HepG2 (cell line): ENCODE data around the gene SLC17A9. TPM values are rescaled to one million over a fixed set of nuclear protein-coding genes. Genes with fewer than 3 reads are reported as not detected.

Experiments used
- ATAC-seq: fragments of 200-7000 bp; cut with Tn5 transposase; 3 replicates; pipeline ENCODE4 v1.9.1; 2020; ENCODE audit warnings: mild to moderate bottlenecking, moderate library complexity
- BruUV-seq: library from RNA; stranded (reverse); fragments of 400-500 nt; replicated peaks from 2 replicates; lab custom pipeline; 2021; lab: Mats Ljungman, UMichigan
- CTCF ChIA-PET: fragments of 300-600 bp; formaldehyde crosslinking; extraction: SDS; loops from one replicate; lab custom pipeline; 2021; ENCODE audit warnings: low total read pairs, inconsistent platforms, low intra/inter-chr PET ratio; lab: Yijun Ruan, JAX
- POLR2A ChIA-PET: fragments of 350-600 bp; sonication (Branson Sonifier 250); formaldehyde crosslinking; loops from one replicate; lab custom pipeline; 2020; ENCODE audit warnings: antibody characterized with exemption, inconsistent platforms; lab: Yijun Ruan, JAX
- DNase-seq: peaks from one replicate; pipeline ENCODE4 v3.0.0-alpha.2; 2015; ENCODE audit warnings: low spot score
- FAIRE-seq: peaks from 3 replicates; lab custom pipeline; 2011; peaks lifted over from hg19 to GRCh38; lab: Jason Lieb, UNC
- H2AFZ ChIP-seq: one replicate; pipeline ENCODE4 v1.6.1; 2011; ENCODE audit warnings: low read length, inconsistent platforms
- H3K27ac ChIP-seq: fragments of 300-600 bp; 3 replicates; pipeline ENCODE4 v1.8.0; 2011; ENCODE audit warnings: mixed run types, mild to moderate bottlenecking, mixed read lengths, low read length, inconsistent platforms; ENCODE audit not compliant: insufficient read depth; ENCODE audit errors: extremely low read length
- H3K27me3 ChIP-seq, 2 experiments: fragments of 200-600 bp in 1 of 2; 2 replicates in 1 of 2; 3 replicates in 1 of 2; pipeline versions ENCODE4 v1.6.0 to v1.8.0; 2011; ENCODE audit warnings: low read length in 2 of 2, mild to moderate bottlenecking in 2 of 2, moderate library complexity in 2 of 2, inconsistent platforms in 1 of 2; ENCODE audit not compliant: insufficient read depth in 2 of 2, control insufficient read depth in 1 of 2
- H3K36me3 ChIP-seq, 2 experiments: fragments of 200-600 bp in 1 of 2; replicated peaks in 1 of 2; 2 replicates in 1 of 2; 3 replicates in 1 of 2; pipeline versions ENCODE4 v1.5.1 to v1.8.0; 2011; ENCODE audit warnings: low read length in 2 of 2, inconsistent platforms in 1 of 2; ENCODE audit not compliant: insufficient read depth in 2 of 2, control insufficient read depth in 1 of 2
- H3K4me1 ChIP-seq: 2 replicates; pipeline ENCODE4 v1.5.1; 2012; ENCODE audit warnings: low read length, inconsistent platforms; ENCODE audit not compliant: insufficient read depth
- H3K4me2 ChIP-seq: 2 replicates; pipeline ENCODE4 v1.6.0; 2011; ENCODE audit warnings: low read depth, low read length, inconsistent platforms
- H3K4me3 ChIP-seq, 3 experiments: fragments of 200-600 bp in 1 of 3; sonication (generic), shearing (Covaris generic) in 1 of 3; replicated peaks in 1 of 3; 2 replicates each; pipeline ENCODE4 v1.5.1; 2011 to 2016; ENCODE audit warnings: low read length in 3 of 3, inconsistent platforms in 2 of 3, low read depth in 2 of 3, mild to moderate bottlenecking in 2 of 3, control low read depth in 1 of 3, mixed read lengths in 1 of 3; ENCODE audit not compliant: insufficient read depth in 1 of 3
- H3K79me2 ChIP-seq: one replicate; pipeline ENCODE4 v1.6.1; 2011; ENCODE audit warnings: low read length, inconsistent platforms; ENCODE audit not compliant: insufficient read depth
- H3K9ac ChIP-seq: 2 replicates; pipeline ENCODE4 v1.6.0; 2011; ENCODE audit warnings: mild to moderate bottlenecking, low read depth, low read length, inconsistent platforms; ENCODE audit not compliant: insufficient read depth
- H3K9me3 ChIP-seq: 2 replicates; pipeline ENCODE4 v1.5.1; 2012; ENCODE audit warnings: mild to moderate bottlenecking, low read length
- H4K20me1 ChIP-seq: 2 replicates; pipeline ENCODE4 v1.6.0; 2011; ENCODE audit warnings: inconsistent platforms, mild to moderate bottlenecking, low read length, moderate library complexity; ENCODE audit not compliant: insufficient read depth
- EZH2 ChIP-seq: conservative IDR thresholded peaks from 2 replicates; pipeline ENCODE4 v1.6.1; 2012; ENCODE audit warnings: mild to moderate bottlenecking, low read depth, low read length, moderate library complexity
- KAT2B ChIP-seq: fragments of 150-350 bp; IDR thresholded peaks from 2 replicates; pipeline ENCODE4 v1.6.1; 2014; ENCODE audit warnings: low read depth, low read length, borderline replicate concordance
- NCOA5 ChIP-seq: sonication (generic); formaldehyde crosslinking; IDR thresholded peaks from 2 replicates; pipeline ENCODE4 v1.4.0; 2020; ENCODE audit warnings: missing genetic modification reagents
- PTBP1 ChIP-seq: fragments of 200-400 bp; formaldehyde crosslinking; IDR thresholded peaks from 2 replicates; pipeline ENCODE4 v1.6.1; 2018; ENCODE audit warnings: low read length, low read depth; ENCODE audit not compliant: poor library complexity, severe bottlenecking
- SP1 ChIP-seq, 2 experiments: fragments of 450-650 bp in 1 of 2; sonication (generic) in 1 of 2; formaldehyde crosslinking in 1 of 2; IDR thresholded peaks; 2 replicates each; pipeline versions ENCODE4 v1.4.0 to v1.6.1; 2016 to 2020; ENCODE audit warnings: missing genetic modification reagents in 1 of 2
- SYNCRIP ChIP-seq: fragments of 200-400 bp; formaldehyde crosslinking; IDR thresholded peaks from 2 replicates; pipeline ENCODE4 v1.6.1; 2018; ENCODE audit warnings: mild to moderate bottlenecking, low read depth, low read length; ENCODE audit not compliant: insufficient read depth
- XBP1 ChIP-seq: sonication (generic); formaldehyde crosslinking; IDR thresholded peaks from 2 replicates; pipeline ENCODE4 v1.5.0; 2020; ENCODE audit warnings: missing genetic modification reagents
- ZBTB7A ChIP-seq: sonication (generic); formaldehyde crosslinking; IDR thresholded peaks from 2 replicates; pipeline ENCODE4 v1.8.0; 2022; ENCODE audit warnings: mild to moderate bottlenecking, missing genetic modification reagents
- ZFY ChIP-seq: sonication (generic); formaldehyde crosslinking; IDR thresholded peaks from 2 replicates; pipeline ENCODE4 v1.4.0; 2020; ENCODE audit warnings: missing genetic modification reagents
- ZNF282 ChIP-seq: fragments of 450-650 bp; IDR thresholded peaks from 2 replicates; pipeline ENCODE4 v1.6.1; 2018; ENCODE audit not compliant: partially characterized antibody
- ZNF30 ChIP-seq: sonication (generic); formaldehyde crosslinking; IDR thresholded peaks from 2 replicates; pipeline ENCODE4 v1.5.0; 2020; ENCODE audit warnings: mild to moderate bottlenecking, missing genetic modification reagents
- ZNF567 ChIP-seq: sonication (generic); formaldehyde crosslinking; IDR thresholded peaks from 2 replicates; pipeline ENCODE4 v1.8.1; 2023; ENCODE audit warnings: mild to moderate bottlenecking, missing genetic modification reagents, borderline replicate concordance
- WGBS: methylation state at CpG from one replicate; pipeline ENCODE4 v1.1.6; 2017; ENCODE audit warnings: low lambda C conversion rate; 5-methylcytosine and 5-hydroxymethylcytosine counted together
- in situ Hi-C: cut with HindIII; loops from 2 replicates; pipeline ENCODE4 v1.10.0; 2017; ENCODE audit warnings: low pct_unique_long_range_greater_than_20kb; ENCODE audit not compliant: extremely low pct_ligation_motif_present
- intact Hi-C: fragments of 100-400 bp; cut with micrococcal nuclease; formaldehyde crosslinking; loops from one replicate; pipeline ENCODE4 v1.10.0; 2022; ENCODE audit not compliant: unreplicated experiment
- polyA plus RNA-seq, 8 experiments: library from polyadenylated mRNA; depleted of rRNA in 3 of 8; stranded (reverse) in 7 of 8; unstranded in 1 of 8; fragments of >200 nt; fragmentation: Illumina TruSeq in 4 of 8; extraction: Trizol in 4 of 8; gene quantifications; 2 replicates each; pipeline versions ENCODE4 v1.2.1 to v1.2.3, GENCODE V29; 2011 to 2016; ENCODE audit warnings: low read depth in 4 of 8, missing spikeins in 1 of 8, mixed read lengths in 1 of 8; ENCODE audit not compliant: insufficient read depth in 1 of 8
- total RNA-seq, 5 experiments: library from RNA; depleted of rRNA; stranded (reverse); fragments of >200 nt; fragmentation: Illumina TruSeq; extraction: Trizol; gene quantifications; 2 replicates each; pipeline ENCODE4 v1.2.3, GENCODE V29; 2016; ENCODE audit warnings: low read depth in 1 of 5
- TF ChIP-seq, protein P1 (sequence below): sonication (generic); formaldehyde crosslinking; IDR thresholded peaks from 2 replicates; pipeline ENCODE4 v1.5.1; 2020; ENCODE audit warnings: mild to moderate bottlenecking, missing genetic modification reagents, moderate library complexity
- TF ChIP-seq, protein P2 (sequence below): sonication (generic); formaldehyde crosslinking; conservative IDR thresholded peaks from 2 replicates; pipeline ENCODE4 v1.4.0; 2020; ENCODE audit warnings: missing genetic modification reagents
- TF ChIP-seq, protein P3 (sequence below): IDR thresholded peaks from 2 replicates; pipeline ENCODE4 v1.6.1; 2016; ENCODE audit warnings: missing compliant biosample characterization, missing genetic modification reagents, borderline replicate concordance
- TF ChIP-seq, protein P4 (sequence below): sonication (generic); formaldehyde crosslinking; IDR thresholded peaks from 2 replicates; pipeline ENCODE4 v1.8.1; 2023; ENCODE audit warnings: missing genetic modification reagents, inconsistent platforms, borderline replicate concordance

The SLC17A9 gene
- total and polyA plus RNA-seq, 2 of the 13 experiments (the other 11 are each of a cell fraction or from before 2014, with no cell fraction given) = 110 to 191 TPM

DNA sequence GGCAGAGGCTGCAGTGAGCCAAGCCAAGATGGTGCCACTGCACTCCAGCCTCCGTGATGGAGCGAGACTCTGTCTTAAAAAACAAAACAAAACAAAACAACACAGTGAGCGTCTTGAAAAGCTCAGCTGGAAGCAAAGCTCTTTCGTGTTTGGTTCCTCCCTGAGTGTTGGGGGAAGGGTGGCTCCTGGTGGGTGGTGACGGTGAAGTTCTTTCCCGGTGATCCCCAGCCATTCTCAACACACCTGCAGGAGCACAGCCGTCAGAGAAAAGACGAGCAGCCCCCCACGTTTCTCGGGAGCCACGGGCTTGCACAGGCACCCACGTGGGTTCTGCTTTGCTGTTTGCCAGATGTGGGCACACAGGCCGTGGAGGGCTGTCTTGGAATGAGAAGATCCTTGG is 51.0 kb downstream of the SLC17A9 start:
- H3K4me2 ChIP-seq = no peak overlapping the region
- no peak overlapping the region for H3K9ac ChIP-seq
- no TSS peak for BruUV-seq
- peaks cover 41 to 94% of the 10 kb centered on the region in 2 experiments for H3K27me3 ChIP-seq
- no peaks in the 10 kb centered on the region for H3K9me3 ChIP-seq
- WGBS = 11% methylated on average over 13 of the region's 13 CpGs
- no peak overlapping the region for H2AFZ ChIP-seq
- intact Hi-C loops (no loop called here), in situ Hi-C loops (no loop called here)
- H3K4me1 ChIP-seq = no peaks in the 10 kb centered on the region
- no peak for ATAC-seq
- H3K4me3 ChIP-seq = no peak overlapping the region
- no peak for FAIRE-seq
- DNase-seq = no peak
- peaks cover 5% of the 10 kb centered on the region; the same call in 1 of the 2 replicates for H4K20me1 ChIP-seq
- H3K27ac ChIP-seq = no peak overlapping the region
- H3K36me3 ChIP-seq = no peaks in the 10 kb centered on the region
- CTCF ChIA-PET = no interaction called here
- no peaks in the 10 kb centered on the region for H3K79me2 ChIP-seq
- POLR2A ChIA-PET = no interaction called here
- no peak for TF ChIP-seq ZNF567 (CRISPR knock-in tag)
- TF ChIP-seq ZBTB7A (CRISPR knock-in tag) = no peak
- TF ChIP-seq, protein P1, sequence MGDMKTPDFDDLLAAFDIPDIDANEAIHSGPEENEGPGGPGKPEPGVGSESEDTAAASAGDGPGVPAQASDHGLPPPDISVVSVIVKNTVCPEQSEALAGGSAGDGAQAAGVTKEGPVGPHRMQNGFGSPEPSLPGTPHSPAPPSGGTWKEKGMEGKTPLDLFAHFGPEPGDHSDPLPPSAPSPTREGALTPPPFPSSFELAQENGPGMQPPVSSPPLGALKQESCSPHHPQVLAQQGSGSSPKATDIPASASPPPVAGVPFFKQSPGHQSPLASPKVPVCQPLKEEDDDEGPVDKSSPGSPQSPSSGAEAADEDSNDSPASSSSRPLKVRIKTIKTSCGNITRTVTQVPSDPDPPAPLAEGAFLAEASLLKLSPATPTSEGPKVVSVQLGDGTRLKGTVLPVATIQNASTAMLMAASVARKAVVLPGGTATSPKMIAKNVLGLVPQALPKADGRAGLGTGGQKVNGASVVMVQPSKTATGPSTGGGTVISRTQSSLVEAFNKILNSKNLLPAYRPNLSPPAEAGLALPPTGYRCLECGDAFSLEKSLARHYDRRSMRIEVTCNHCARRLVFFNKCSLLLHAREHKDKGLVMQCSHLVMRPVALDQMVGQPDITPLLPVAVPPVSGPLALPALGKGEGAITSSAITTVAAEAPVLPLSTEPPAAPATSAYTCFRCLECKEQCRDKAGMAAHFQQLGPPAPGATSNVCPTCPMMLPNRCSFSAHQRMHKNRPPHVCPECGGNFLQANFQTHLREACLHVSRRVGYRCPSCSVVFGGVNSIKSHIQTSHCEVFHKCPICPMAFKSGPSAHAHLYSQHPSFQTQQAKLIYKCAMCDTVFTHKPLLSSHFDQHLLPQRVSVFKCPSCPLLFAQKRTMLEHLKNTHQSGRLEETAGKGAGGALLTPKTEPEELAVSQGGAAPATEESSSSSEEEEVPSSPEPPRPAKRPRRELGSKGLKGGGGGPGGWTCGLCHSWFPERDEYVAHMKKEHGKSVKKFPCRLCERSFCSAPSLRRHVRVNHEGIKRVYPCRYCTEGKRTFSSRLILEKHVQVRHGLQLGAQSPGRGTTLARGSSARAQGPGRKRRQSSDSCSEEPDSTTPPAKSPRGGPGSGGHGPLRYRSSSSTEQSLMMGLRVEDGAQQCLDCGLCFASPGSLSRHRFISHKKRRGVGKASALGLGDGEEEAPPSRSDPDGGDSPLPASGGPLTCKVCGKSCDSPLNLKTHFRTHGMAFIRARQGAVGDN (CRISPR knock-in tag) = no peak
- TF ChIP-seq, protein P2, sequence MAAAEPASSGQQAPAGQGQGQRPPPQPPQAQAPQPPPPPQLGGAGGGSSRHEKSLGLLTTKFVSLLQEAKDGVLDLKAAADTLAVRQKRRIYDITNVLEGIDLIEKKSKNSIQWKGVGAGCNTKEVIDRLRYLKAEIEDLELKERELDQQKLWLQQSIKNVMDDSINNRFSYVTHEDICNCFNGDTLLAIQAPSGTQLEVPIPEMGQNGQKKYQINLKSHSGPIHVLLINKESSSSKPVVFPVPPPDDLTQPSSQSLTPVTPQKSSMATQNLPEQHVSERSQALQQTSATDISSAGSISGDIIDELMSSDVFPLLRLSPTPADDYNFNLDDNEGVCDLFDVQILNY (CRISPR knock-in tag) = no peak
- no peak for TF ChIP-seq ZNF30 (CRISPR knock-in tag)
- TF ChIP-seq NCOA5 (CRISPR knock-in tag) = no peak
- TF ChIP-seq PTBP1 = no peak
- no peak for TF ChIP-seq XBP1 (CRISPR knock-in tag)
- no peak for TF ChIP-seq SYNCRIP
- TF ChIP-seq, protein P3, sequence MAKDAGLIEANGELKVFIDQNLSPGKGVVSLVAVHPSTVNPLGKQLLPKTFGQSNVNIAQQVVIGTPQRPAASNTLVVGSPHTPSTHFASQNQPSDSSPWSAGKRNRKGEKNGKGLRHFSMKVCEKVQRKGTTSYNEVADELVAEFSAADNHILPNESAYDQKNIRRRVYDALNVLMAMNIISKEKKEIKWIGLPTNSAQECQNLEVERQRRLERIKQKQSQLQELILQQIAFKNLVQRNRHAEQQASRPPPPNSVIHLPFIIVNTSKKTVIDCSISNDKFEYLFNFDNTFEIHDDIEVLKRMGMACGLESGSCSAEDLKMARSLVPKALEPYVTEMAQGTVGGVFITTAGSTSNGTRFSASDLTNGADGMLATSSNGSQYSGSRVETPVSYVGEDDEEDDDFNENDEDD = no peak
- TF ChIP-seq KAT2B = 0 out of 2 replicates have a peak, but pooled peaks have one; percentile 5
- no peak for TF ChIP-seq SP1 (IDR thresholded peaks at IDR 0.05)
- TF ChIP-seq SP1 (CRISPR knock-in tag; IDR thresholded peaks at IDR 0.05) = no peak
- no peak for TF ChIP-seq ZNF282
- peak; percentile 91; the same call in 1 of the 2 replicates for TF ChIP-seq EZH2
- no peak for TF ChIP-seq ZFY
- TF ChIP-seq, protein P4, sequence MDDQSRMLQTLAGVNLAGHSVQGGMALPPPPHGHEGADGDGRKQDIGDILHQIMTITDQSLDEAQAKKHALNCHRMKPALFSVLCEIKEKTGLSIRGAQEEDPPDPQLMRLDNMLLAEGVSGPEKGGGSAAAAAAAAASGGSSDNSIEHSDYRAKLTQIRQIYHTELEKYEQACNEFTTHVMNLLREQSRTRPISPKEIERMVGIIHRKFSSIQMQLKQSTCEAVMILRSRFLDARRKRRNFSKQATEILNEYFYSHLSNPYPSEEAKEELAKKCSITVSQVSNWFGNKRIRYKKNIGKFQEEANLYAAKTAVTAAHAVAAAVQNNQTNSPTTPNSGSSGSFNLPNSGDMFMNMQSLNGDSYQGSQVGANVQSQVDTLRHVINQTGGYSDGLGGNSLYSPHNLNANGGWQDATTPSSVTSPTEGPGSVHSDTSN (CRISPR knock-in tag) = no peak
